Renal cortical epithelial cell (primary cell): ENCODE measurements around the gene CIT. TPM values are rescaled to one million over a fixed set of nuclear protein-coding genes. Genes with fewer than 3 reads are reported as not detected.
"Not testable (repeated sequence)": the region's sequence is repeated elsewhere in the genome, so short reads cannot be mapped to it uniquely, and the experiment has no call there.

Experiments used
- DNase-seq: peaks from one replicate; pipeline ENCODE4 v3.0.0-alpha.2; 2011; ENCODE audit warnings: low read depth
- total RNA-seq: library from RNA; depleted of rRNA; stranded (reverse); fragments of >200 nt; gene quantifications from 2 replicates; pipeline ENCODE4 v1.2.3, GENCODE V29; 2014

CIT gene
- total RNA-seq, 1 donor from 2014 or later: 9.5 TPM

- DNase-seq: no peak
Observed at GRCh38 chr12:119676573-119676972, 200.5 kb downstream of the CIT start.

DNA sequence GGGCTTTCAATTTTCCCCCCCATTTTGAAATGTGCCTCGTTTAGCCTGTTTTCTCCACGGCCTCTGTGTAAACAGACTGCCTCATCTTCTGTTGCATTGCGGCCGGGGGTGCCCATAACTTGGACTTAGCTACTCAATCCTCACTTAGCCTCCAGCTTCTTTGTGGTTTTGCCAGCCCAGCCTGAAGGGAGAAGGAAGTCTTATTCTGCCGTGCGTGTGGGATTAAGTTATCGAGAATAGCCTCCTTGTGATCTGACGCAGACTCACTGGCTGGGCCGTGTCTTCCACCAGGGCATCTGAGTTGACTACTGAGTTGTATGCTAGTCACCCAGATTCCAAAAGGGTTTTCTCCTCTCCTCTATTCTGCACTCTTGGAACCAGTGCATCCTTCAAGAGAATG is 201.1 kb downstream of the CIT start:
- DNase-seq: no peak

GRCh38 chr12:119674560-119674959 is 202.6 kb downstream of the CIT start:
- DNase-seq: no peak

- DNase-seq: peak; percentile 84
Observed at GRCh38 chr12:119673634-119674033, 203.5 kb downstream of the CIT start.

- no peak for DNase-seq
Observed at GRCh38 chr12:119672194-119672593, 204.9 kb downstream of the CIT start.

- DNase-seq: peak; percentile 36
Observed at GRCh38 chr12:119671070-119671469, 206.1 kb downstream of the CIT start.

- DNase-seq: peak; percentile 98
Observed at GRCh38 chr12:119669744-119670472, 207.2 kb downstream of the CIT start.

DNA sequence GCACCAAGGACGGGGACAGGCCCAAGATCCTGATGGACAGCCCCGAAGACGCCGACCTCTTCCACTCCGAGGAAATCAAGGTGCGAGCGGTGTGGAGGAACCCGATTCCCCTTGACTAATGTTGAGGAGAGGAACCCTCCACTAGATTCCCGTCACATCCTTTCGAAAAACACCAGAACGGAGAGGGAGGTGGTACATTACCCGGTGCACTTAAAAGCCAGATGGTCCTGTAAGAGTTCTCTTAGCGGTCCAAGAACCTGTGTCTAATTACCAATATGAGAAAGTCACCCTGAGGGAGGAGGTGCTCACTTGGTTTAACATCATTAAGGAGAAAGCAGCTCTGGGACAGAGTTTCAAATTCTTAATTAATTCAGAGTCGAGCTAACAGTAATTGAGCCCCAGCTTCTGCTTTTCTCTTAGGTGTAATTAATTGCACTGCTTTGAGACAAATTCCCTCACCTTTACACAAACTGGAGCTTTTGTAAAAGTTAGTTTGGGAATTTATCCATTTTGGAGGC is 208.7 kb downstream of the CIT start:
- no peak for DNase-seq

DNA sequence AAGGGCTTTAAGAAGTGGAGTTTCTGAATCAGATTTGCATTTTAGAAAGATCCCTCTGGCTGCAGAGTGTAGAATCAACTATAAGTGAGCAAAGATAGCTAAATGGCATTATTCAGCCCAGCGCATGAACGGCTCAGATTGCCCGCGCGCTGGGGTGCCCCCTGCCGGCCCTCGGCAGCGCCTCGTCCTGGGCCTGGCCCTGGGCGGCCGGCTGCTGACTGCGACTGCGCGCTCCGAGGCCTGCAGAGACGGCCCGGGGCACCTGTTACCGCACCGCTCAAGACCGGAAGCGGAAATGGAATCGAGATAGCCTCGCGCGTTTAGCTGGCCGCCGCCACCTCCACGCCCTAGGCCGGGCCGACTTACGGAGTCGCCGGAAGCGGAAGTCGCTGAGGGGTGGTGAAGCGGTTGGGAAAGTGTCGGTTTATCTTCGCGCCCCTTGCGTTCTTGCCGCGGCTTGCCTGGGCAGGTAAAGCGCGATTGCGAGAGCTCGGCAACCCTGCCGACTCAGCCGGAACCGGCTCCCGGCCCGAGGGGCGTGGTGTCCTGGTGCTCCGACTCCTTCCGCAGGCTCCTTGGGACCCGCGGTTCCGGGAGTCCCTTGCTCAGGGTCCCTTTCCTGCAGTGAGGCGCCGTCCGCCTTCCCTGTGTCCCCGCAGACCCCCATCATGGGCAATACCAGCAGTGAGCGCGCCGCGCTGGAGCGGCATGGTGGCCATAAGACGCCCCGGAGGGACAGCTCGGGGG is 209.4 kb downstream of the CIT start, which contains the start of gene PRKAB1:
PRKAB1 (plus strand) TSS at position 557 of the 747 bp plus-strand sequence; CDS start at position 669, 112 bp downstream.
- DNase-seq: peak; percentile 92

DNA sequence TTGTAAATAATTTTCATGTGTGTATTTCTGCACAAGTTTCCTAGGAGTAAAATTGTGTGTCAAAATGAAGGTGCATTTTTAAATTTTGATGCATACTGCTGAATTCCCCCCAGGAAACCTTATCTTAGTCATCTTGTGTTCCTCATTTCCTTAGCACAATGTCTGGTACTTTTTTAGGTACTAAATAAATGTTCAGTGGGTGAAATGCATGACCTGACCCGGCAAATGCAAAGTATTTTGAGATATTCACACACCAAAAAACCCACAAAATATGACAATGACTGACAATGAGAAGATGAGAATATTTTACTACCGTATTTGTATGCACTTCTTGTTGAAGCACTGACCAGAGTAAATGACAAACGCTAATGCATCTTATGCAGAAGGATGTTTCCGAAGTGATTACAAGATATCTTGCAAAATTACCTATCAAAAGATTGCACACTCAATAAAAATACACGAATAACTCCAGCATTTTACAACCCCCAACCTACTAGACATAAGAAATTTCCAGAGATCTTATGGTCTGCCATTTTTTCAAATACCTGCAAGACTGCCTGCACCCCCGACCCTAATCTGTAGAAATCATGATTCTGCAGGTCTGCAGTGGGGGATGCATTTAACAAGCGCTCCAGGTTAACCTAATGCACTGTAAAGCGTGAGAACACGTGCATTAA is 210.1 kb downstream of the CIT start:
- DNase-seq: no peak

DNA sequence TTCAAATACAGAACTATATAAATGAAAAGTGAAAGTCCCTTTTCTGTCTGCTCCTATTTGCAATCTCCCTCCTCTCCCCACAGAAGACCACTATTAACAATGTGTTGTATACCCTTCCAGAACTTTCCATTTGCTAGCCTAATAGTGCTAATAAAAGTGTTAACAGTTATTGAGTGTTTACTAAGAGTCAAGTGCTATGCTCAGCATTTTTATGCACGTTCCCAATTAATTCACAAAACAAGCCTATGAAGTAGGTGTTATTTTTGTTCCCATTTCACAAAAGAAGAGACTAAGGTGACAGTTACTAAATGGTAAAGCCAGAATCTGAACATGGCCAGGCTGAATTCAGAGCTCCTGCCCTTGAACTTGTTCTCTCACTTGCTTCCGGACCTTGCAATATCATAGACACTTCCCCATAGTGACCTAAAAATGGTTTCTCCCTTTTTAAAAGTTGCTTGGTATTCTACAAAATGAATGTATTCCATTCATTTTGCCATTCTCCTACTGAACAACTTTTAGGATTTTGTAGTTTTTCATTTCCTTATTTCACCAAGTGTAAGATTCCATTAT is 210.8 kb downstream of the CIT start:
- no peak for DNase-seq

DNA sequence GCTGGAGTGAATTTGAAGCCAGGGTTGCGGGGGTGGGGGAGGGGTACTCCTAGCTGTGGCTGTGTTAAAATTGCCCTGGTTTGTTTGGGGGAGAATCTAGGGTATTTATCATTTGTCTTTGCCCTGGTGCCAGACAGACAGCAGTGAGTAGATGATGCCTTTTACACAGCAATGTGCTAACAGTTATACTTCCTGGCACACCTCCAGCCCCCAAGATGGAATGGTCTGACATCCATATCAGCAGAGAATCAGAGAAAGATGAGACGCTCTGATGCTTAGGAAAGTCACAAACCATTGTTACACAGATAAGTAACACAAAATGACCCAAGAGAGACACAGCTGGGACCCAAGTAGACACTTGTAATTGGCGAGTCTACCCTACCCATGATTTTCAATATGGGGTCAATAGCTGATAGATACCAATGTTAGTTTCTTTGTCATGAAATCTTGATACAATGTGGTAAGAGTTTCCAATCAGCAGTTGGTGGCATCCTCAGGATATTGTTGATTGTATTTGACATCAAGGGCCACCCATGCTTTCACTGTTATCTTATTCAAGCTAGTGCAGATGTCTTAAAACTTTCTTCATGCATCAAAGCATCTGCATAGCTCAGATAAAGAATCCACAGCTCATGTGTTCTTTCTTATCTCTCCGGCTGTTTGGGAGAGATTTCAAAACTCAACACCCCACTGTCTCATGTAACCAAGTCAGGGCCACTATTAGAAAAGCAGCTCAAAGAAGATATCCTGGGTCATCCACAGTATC is 211.8 kb downstream of the CIT start:
- no peak for DNase-seq

DNA sequence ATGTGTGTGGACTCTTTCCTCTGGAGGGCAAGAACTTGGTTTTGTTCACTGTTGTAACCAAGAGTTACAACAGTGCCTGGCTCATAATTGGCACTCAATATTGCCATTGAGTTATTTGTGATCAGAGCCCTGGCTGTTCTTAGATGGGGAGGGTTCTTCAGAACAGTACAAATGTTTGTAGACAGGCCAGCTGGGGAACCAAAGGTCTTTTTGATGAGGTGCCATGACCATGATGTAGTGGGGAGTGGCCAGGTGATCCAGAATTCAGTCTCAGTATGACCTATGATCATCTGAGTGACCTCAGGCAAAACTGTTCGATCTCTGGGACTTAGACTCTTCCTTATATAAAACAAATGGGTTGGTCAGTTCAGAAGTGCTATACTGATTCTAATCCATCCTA is 212.5 kb downstream of the CIT start:
- no peak for DNase-seq

DNA sequence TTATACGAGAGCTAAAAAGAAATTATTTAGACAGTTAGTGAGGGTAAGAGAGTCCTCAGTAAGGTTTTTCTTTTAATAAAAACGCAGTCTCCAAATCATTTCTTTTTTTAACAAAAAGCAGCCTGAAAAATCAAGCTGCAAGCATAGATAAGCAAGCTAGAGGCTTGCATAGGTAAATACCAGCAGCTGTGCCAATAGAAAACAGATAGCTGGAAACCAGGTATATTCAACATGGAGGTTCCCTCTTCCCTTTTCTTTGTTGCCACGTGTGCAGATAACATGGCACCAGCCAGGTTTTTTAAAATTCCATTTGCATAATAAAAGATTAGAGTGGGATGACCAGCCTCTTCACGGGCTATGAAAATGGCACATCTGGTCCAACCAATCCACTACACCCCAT is 215.2 kb downstream of the CIT start:
- DNase-seq: no peak

DNA sequence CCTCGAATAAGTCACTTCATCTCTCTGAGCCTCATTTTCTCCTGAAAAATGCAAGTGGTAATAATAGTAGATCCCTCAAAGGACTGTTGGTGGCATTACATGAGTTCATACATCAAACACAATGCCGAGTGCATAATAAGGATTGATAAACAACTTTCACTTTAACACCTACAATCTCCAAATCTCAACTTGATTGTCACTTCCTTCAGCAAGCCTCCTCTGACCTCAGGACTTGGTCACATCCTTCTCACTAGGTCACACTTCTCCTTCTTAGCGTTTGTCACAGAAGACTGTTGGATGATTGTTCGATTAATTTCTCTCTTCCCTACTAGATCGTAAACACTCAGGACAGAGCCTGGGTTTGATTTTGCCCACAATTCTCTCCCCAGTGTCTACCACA is 217.0 kb downstream of the CIT start:
- DNase-seq: no peak

DNA sequence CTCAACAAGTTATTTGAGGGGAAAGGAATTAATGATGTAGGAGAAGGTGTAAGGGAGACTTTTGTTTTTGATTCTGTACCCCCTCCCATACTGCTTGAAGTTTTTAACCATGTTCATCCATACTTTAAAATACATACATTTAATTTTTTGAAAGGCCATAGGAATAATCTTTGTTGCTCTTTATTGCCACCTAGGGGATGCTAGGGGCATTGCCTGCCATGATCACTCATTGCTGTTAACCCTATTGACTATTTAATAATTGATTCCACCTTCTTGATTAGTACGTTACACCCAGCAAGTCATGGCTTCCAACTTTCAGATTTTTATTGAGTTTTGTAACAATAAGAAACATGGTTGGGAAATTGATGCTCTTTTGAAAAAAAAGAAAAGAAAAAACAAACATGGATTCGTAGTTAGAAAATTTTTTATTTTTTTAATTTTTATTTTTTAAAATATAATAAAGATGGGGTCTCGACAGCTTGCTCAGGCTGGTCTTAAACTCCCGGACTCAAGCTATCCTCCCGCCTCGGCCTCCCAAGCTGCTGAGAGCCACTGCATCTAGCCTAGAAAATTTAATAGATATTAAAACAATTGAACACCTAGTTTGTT is 217.7 kb downstream of the CIT start:
- DNase-seq: no peak

DNA sequence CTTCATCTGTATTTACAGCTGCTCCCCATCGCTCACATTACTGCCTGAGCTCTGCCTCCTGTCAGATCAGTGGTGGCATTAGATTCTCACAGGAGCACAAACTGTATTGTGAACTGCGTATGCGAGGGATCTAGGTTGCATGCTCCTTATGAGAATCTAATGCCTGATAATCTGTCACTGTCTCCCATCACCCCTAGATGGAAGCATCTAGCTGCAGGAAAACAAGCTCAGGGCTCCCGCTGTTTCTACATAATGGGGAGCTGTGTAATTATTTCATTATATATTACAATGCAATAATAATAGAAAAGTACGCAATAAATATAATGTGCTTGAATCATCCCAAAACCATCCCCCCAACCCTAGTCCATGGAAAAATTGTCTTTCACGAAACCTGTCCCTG is 219.0 kb downstream of the CIT start:
- not testable (repeated sequence) for DNase-seq

DNA sequence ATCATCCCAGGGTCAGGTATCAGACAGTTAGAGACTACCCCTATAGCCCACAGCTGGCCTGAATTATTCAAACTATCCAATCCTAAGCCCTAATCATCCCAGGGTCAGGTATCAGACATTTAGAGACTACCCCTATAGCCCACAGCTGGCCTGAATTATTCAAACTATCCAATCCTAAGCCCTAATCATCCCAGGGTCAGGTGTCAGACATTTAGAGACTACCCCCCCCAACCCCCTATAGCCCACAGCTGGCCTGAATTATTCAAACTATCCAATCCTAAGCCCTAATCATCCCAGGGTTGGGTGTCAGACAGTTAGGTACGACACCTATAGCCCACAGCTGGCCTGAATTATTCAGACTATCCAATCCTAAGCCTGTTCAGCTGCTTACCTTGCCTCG is 220.1 kb downstream of the CIT start:
- not testable (repeated sequence) for DNase-seq

DNA sequence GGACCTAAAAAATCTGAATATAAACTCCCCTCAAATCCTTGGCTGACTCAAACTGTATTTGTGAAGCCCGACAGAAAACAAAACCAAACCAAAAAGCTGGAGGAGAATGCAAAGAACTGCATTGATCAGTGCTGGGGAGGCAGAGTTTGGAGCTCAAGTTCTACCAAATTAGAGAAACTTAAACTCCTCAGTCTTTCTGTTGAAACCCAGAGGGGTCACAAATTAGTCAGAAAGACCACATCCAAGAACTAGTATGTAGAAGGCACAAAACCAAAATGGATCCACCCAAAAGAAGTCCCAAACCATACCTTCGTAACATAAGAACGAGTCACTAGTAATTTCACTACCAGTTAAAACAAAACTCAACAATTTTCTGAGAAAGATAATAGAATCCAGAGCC is 224.5 kb downstream of the CIT start:
- DNase-seq: no peak

DNA sequence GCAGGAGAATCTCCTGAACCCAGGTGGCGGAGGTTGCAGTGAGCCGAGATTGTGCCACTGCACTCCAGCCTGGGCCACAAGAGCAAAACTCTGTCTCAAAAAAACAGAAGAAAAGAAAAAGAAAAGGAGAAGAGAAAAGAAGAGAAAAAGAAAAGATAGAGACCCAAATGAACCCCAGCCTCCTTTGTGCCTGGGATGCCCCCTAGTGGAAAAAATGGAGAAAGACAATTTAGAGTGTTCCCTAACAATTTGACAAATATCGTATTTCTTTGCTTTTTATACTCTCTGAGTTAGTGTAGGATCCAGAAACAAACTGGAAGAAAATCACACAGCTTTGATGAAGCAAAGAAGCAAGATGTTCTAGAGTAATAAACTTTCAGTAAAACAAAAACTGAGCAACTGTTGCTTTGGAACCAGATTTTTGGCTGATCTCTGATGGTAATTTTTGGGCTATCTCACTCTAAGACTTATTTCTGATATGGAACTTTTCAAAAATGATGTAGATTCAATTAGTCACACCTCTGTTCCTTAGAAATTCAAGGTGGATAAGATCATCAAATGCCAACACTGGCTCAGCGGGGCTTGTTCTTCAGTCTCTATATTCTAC is 227.8 kb downstream of the CIT start:
- no peak for DNase-seq
